NOMO-1 treated with dmso at 0.1 percent for 144 hours (cell line): ENCODE results near the gene PRR13.
"Not testable (repeated sequence)": the region's sequence is repeated elsewhere in the genome, so short reads cannot be mapped to it uniquely, and the experiment has no call there.

Experiments used
- DNase-seq: peaks from one replicate; lab custom pipeline; 2025; ENCODE audit not compliant: unreplicated experiment; lab: John Stamatoyannopoulos, UW

Gene PRR13, protein sequence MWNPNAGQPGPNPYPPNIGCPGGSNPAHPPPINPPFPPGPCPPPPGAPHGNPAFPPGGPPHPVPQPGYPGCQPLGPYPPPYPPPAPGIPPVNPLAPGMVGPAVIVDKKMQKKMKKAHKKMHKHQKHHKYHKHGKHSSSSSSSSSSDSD

DNA sequence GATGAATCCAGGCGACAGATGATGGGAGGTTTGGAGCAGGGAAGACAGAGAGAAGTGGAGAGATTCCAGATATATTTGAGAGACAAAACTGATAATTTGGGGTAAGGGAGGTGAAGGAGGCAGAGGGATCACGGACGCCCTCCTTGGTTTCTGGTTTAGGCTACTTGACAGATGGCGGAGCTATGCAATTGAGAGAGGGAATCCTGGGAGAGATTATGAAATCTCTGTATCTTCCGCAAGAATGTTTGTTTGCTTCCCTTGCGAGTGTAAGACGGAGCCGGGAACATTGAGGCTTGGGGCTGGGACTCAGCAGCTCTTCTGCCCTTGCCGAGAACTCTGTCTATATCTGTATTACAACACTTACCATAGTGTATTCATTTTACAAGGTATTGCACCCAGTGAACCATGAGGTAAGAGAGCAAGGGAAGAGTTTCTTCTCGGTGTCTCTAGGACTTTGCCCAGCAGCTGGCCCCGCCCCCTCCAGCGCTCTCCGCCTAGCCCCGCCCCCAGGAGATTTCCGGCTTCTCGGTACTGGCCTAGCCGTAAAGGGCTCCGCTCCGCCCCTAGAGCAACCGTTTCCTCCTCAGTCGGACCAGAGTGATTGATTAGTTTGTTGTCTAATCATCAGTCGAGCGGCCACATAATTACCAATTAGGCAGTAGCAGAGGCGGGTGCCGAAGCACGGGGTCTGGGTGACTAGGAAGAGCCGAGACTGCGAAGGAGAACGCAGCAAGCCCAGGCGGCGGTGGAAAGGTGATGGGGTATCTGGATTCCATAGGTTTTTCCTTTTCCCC is at the start of gene PRR13:
TSS of gene PRR13 (plus strand) at position 695 of the 794 bp plus-strand sequence. CDS start 981 bp downstream, outside the sequence.
- peak; percentile 100 for DNase-seq

DNA sequence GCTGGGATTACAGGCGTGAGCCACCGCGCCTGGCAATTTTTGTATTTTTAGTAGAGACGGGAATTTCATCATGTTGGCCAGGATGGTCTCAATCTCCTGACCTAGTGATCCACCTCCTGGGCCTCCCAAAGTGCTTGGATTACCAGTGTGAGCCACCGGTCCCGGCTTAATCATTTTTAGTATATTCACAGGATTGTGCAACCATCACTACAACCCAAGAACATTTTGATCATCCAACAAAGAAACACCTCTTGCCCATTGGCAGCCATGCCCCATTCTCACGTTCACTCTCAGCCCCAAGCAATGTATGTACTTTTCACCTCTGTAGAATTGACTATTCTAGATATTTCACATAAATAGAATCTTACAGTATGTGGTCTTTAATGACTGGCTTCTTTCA is 41.6 kb upstream of the PRR13 start:
- DNase-seq = no peak

DNA sequence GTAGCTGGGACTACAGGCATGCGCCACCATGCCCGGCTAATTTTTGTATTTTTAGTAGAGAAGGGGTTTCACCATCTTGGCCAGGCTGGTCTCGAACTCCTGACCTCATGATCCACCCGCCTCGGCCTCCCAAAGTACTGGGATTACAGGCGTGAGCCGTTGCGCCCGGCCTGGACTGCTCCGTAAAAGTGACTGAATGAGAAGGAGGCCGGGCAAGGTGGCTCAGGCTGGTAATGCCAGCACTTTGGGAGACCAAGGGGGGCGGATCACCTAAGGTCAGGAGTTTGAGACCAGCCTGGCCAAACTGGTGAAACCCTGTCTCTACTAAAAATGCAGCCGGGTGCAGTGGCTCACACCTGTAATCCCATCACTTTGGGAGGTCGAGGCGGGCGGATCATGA is 39.2 kb upstream of the PRR13 start:
- not testable (repeated sequence) for DNase-seq

DNA sequence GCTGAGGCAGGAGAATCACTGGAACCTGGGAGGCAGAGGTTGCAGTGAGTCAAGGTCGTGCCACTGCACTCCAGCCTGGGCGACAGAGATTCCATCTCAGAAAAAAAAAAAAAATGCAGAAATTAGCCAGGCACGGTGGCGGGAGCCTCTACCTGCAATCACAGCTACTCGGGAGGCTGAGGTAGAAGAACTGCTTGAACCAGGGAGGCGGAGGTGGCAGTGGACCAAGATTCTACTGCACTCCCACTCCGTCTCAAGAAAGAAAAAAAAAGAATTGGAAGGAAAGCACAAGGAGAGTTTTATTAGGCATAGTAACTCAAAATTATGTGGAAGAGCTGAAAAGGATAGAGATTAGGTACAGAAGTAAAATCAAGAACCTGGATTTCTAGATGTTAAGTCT is 38.7 kb upstream of the PRR13 start:
- DNase-seq = no peak

DNA sequence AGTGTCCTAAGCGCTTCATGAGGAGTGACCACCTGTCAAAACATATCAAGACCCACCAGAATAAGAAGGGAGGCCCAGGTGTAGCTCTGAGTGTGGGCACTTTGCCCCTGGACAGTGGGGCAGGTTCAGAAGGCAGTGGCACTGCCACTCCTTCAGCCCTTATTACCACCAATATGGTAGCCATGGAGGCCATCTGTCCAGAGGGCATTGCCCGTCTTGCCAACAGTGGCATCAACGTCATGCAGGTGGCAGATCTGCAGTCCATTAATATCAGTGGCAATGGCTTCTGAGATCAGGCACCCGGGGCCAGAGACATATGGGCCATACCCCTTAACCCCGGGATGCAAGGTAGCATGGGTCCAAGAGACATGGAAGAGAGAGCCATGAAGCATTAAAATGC is 30.6 kb upstream of the PRR13 start:
- no peak for DNase-seq

DNA sequence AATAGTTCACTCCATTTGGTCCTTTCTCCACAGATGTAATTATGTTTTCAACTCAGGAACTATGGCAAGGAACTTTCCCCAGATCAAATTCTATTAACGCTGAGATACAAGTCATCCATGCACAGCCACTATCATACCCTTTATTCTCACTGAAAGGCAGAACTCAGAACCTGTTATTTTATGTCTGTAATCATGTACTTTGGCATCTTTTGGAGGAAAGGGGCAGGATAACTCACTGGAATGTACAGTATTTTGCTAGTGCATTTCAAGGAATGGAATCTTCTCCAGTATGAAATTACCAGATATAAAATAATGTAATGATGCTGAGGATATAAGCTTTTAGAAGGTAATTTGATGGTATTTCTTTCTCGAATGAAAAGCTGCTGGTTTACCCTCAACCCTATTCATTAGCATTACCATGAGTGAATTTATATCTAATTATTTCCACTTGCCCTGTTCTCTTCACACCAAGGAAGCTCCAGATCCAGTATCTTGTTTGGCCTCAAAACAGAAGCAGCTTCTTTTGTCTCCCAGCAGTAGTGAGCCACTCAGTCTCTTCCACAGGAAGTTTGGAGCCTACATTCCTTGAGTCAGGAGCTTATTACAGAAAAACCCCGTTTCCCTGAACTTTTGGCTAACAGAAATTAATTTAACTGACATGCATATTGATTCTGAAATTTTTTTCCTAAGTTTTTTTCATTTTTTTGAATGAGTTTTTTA is 27.9 kb upstream of the PRR13 start:
- DNase-seq = no peak

DNA sequence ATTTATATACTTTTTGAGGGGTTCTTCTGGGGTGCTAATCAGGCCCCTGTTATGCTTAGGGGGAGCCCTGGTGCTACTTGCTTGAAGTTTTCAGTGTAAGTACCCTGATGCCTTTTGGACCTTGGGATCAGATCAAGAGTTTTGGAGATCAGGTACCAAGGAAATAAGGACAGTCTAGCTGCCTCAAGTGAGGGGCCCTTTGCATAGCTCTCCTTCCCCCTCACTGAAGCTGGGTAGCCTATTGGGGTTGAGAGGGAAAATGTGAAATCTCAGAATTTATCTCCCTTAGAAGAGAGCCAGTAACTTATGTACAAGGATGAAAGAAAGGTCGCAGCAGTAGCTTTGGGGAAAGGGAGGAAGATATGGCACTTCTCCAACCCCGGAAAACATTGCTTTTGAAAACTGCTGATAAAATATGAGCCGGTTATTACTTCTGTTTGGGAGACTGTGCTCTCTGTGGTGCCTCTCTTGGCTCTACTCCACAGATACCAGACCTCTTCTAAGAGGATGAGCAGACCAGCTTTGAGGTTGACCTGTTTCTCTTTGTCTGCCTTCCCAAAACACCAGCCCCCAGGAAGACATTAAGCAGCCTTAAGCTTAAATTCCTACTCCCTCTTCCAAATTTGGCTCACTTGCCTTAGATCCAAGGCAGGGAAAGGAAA is 26.6 kb upstream of the PRR13 start:
- DNase-seq = no peak

DNA sequence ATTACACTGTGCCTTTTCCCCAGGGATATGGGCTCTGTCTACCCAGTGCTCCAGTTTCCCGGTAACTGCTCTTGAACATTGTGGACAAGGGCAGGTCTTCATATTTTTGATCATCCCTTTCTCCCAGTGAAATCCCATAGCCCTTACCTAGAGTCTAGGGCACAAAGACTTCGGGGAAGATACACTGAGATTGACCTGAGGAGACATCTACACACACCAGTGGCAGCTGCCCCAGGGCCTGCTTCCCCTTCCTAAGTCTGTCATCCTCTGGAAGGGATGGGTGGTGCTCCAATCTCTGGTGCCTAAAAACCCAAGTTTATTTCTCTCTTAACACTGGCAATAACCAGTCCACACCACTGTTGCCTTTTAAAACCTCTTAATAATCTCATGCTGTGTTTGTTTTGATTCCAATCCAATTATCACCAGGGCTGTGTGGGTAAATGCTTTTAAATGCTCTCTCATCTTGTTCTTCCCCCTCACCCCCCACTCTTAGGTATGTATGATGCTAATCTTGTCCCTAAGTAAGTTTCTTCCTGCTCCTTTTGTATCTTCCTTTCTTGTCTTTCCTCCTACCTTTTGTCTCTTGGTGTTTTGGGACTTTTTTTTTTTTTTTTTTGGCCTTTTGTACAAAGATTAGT is 25.7 kb upstream of the PRR13 start:
- DNase-seq = not testable (repeated sequence)

DNA sequence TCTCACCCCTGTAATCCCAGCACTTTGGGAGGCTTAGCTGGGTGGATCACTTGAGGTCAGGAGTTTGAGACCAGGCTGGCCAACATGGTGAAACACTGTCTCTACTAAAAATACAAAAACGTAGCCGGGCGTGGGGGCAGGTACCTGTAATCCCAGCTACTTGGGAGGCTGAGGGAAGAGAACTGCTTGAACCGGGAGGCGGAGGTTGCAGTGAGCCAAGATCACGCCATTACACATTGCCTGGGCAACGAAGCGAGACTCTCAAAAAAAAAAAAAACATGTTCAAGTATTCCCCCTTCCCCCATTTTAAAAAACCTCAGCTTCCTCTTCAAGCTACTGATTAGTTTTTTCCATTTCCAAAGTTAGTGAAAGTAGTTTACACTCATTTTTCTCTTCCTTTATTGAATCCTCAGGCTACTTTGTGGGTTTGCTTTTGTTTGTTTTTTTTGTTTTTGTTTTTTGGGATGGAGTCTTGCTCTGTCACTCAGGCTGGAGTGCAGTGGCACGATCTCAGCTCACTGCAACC is 24.2 kb upstream of the PRR13 start:
- peak; percentile 65 for DNase-seq

DNA sequence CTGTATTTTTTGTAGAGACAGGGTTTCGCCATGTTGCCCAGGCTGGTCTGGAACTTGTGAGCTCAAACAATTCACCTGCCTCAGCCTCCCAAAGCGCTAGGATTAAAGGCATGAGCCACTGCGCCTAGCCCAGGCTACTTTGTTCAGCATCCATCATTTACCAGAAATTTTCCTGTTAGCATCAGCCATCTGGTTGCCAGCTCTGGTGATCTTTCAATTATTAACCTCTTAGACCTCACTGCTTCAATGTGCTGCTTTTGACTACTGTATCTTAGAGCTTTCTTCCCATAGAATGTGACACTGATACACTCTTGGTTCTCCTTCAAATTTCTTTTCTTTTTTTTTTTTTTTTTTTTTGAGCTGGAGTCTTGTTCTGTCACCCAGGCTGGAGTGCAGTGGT is 23.3 kb upstream of the PRR13 start:
- DNase-seq = no peak

DNA sequence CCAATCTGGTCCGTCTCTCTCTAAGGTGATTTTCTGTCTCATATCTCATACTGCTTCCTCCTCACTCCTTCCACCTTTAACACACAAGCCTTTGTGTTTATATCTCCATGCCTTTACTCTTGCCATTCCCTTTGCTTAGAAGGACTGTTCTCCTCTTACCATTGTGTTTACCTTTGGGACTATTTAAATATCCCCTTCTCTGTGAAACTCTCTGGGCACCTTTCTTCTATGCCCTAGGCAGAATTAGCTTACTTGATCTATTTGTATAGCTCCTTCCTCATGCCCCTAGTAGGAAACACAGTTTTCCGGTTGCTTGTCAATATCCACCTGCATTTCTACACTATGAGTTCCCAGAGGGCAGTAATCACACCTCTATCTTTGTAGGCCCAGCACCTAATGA is 21.8 kb upstream of the PRR13 start:
- no peak for DNase-seq

DNA sequence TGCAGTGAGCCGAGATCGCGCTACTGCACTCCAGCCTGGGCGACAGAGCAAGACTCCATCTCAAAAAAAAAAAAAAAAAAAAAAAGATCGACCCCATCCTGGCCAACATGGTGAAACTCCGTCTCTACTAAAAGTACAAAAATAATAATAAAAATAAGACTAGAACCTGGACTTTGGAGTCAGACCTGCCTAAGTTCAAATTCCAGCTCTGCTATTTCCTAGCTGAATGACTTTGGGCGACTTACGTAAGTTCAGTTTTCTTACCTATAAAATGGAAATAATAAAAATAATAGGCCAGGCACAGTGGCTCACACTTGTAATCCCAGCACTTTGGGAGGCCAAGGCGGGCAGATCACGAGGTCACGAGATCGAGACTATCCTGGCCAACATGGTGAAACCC is 19.3 kb upstream of the PRR13 start:
- not testable (repeated sequence) for DNase-seq

DNA sequence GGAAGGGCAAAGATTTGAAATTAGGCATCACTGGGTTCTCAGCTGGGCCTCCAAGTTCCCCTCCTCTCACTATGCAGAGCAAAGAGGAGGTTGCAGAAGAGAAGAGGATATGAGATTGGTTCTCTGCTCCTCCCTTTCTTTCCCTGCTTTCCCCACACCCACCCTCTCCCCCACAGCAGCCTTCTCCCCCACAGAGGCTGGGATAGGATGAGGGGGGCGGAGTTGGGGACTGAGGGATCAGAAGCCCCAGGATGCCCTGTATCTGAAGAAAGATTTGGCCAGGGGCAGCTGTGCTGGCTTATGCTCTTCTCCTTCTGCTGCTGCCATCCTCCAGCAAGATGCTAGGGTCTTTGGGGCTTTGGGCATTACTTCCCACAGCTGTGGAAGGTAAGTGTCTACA is 17.9 kb upstream of the PRR13 start, which contains the start of gene AMHR2:
TSS of gene AMHR2 (plus strand) at position 259 of the 400 bp plus-strand sequence. CDS start at position 339, 80 bp downstream.
- DNase-seq = no peak

DNA sequence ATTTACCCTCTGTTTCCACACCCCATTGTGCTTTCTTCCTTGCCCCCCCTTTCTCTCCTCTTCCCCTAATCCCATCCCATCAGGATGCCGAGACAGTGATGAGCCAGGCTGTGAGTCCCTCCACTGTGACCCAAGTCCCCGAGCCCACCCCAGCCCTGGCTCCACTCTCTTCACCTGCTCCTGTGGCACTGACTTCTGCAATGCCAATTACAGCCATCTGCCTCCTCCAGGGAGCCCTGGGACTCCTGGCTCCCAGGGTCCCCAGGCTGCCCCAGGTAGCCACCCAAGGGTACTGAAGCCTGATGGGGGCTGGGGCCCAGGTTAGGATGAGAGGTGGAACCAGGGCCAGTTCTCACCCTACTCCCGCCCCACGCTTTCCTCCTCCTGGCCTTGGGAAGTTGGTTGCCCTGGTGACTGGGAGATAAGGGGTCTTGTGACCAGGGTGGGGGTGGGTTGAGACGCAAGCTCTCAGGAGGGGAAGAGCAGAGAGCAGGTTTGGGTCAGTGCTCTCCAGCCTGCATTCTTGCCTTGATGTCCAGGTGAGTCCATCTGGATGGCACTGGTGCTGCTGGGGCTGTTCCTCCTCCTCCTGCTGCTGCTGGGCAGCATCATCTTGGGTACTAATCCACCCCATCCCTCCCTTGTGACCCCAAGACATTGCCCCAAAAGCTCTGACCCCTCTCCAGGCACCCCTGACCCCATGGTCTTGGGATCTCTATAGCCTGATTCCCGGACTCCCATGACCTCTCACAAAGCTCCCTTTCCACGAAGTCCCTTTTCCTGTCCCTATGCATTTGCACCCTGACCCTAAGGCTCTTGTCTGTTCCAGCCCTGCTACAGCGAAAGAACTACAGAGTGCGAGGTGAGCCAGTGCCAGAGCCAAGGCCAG is 16.7 kb upstream of the PRR13 start:
- no peak for DNase-seq

DNA sequence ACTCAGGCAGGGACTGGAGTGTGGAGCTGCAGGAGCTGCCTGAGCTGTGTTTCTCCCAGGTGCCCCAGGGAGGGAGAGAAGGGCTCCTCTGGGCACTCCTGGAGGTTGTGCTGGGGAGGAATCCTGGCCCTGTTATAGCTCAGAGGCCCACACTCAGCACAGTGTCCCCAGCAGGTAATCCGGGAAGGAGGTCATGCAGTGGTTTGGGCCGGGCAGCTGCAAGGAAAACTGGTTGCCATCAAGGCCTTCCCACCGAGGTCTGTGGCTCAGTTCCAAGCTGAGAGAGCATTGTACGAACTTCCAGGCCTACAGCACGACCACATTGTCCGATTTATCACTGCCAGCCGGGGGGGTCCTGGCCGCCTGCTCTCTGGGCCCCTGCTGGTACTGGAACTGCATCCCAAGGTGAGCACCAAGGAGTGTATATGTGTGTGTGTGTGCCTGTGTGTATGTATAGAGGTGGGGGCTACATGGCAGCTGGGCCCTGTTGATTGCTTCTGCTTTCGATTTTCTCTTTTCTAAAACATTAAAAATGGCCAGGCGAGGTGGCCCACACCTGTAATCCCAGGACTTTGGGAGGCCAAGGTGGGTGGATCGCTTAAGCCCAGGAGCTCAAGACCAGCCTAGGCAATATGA is 15.9 kb upstream of the PRR13 start:
- no peak for DNase-seq

DNA sequence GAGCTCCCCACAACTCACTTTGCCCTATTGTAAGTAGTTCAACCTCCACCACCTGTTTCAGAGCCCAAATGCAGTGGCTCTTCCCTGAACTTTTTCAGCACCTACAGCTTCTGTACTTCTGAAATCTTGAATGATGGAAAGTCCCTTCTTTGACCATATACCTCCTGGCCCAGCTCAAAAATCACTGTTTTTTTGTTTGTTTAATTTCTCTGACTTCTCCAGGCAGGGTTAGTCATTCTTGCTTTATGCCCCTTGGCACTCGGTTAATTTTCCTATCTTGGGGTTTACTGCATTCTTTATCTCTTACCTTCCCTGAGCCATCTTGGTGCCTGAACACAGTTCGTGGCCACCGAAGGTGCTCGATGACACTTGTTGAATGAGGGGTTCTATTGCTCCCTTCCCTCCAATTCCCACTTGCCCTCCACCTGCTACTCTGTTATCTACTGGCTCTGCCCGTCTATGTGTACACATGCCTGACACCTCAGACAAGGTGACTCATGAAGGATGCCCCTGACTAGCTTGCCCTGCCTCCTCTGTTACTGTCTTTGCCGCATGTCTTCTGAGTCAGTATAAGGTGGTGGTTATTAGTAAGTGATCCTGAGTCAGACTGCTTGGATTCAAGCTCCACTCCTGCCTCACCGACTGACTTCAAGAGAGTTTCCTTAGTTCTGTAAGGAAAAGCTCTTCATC is 13.5 kb upstream of the PRR13 start:
- DNase-seq = no peak

DNA sequence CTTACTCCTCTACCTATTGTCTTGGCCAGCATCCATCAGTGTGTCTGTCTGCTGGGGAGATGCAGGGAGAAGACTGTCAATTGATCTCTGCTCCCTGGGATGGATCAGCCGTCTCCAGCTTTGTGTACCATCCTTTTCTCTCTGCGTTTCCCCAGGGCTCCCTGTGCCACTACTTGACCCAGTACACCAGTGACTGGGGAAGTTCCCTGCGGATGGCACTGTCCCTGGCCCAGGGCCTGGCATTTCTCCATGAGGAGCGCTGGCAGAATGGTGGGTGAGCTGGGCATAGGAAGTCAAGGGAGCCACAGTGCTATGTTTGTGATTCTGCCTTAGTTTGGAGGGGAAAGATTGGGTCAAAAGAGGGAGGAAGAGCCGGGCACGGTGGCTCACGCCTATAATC is 12.8 kb upstream of the PRR13 start:
- DNase-seq = no peak

DNA sequence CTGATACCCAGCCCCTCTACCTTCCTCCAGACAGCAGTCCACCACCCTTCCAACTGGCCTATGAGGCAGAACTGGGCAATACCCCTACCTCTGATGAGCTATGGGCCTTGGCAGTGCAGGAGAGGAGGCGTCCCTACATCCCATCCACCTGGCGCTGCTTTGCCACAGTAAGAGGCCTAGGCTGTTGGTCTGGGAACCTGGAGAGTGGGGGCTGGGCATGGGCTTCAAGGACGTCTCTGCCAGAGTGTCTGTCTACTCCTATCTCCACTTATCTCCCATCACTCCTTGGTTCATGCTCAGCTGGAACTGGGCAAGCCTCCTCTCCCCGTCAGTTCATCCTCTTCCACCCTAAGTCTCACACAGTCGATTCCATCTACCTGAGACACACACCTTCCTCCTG is 11.4 kb upstream of the PRR13 start:
- DNase-seq = no peak

DNA sequence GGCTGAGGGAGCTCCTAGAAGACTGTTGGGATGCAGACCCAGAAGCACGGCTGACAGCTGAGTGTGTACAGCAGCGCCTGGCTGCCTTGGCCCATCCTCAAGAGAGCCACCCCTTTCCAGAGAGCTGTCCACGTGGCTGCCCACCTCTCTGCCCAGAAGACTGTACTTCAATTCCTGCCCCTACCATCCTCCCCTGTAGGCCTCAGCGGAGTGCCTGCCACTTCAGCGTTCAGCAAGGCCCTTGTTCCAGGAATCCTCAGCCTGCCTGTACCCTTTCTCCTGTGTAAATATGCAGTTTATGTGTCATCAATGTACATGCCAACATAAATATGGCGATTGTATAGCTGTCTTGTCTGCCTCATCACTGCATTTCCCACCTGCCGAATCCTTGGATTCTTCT is 10.3 kb upstream of the PRR13 start:
- no peak for DNase-seq
